GM18505 (cell line): ENCODE results near the gene SMPD3.

Experiments
- ATAC-seq: cut with Tn5 transposase; IDR thresholded peaks from one replicate; pipeline ENCODE4 v1.9.1; 2021; ENCODE audit not compliant: unreplicated experiment
- POLR2A ChIP-seq: IDR thresholded peaks from 4 replicates; pipeline ENCODE4 v1.6.1; 2011; ENCODE audit warnings: borderline replicate concordance; ENCODE audit not compliant: insufficient read depth, insufficient read length; ENCODE audit errors: extremely low read depth

SMPD3 gene

DNA sequence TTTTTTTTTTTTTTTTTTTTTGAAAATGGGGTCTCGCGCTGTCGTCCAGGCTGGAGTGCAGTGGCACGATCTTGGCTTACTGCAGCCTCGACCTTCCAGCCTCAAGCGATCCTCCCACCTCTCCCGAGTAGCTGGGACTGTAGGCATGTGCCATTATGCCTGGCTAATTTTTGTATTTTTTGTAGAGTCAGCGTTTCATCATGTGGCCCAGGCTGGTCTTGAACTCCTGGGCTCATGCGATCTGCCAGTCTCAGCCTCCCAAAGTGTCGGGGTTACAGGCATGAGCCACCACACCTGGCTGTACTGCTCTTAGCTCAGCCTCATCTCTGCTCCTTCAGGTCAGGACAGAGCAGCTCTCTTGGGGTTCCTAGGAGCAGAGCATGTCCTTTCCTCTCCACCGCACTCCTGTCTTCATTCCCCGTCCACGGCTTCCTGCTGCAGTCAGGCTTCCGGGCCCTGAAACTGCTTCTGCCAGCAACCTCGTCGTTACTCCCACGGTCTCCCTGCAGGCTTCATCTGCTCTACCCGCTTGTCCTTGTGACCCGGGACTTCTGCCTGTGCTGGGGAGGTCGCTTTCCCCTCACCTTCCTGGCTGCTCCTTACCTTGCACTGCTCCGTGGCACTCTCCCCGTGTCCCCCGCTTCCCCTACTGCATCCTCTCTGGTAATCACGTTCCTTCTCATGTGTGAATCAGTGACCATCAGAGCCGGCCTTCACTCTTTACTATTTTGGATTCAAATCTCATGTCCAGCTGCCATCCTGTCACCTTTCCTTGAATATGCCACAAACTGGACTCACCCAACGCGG is 99.5 kb downstream of the SMPD3 start:
- ATAC-seq = no peak
- TF ChIP-seq POLR2A = no peak

- no peak for ATAC-seq
These were observed 100.7 kb downstream of the SMPD3 start for GRCh38 chr16:68347605-68348004.

GRCh38 chr16:68346892-68347480 is 101.3 kb downstream of the SMPD3 start:
- no peak for ATAC-seq

More at GRCh38 chr16:68347605-68348004, 100.7 kb downstream of the SMPD3 start:
- no peak for TF ChIP-seq POLR2A

GRCh38 chr16:68345958-68346635 is 102.2 kb downstream of the SMPD3 start:
- no peak for TF ChIP-seq POLR2A
- no peak for ATAC-seq

More at GRCh38 chr16:68346892-68347480, 101.3 kb downstream of the SMPD3 start:
- TF ChIP-seq POLR2A = no peak

DNA sequence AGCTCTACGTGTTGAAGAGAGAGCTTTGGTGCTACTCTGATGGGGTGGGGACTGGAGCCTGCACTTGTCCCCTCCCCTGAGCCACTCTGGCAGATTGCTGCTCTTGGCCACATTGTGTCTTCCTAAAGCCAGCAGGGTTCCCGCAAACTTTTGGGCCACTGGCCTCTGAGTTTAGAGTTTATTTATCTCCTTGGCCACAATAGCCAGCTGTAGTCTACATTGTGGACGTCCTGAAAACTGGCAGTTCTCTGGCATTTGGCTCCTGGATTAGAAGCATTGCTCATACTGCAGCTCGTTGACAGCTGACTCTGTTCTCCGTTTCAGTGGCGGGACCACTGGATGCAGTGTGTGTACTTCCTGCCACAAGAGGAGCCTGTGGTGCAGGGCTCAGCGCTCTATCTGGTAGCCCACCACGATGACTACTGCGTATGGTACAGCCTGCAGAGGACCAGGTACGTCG is 102.9 kb downstream of the SMPD3 start:
- no peak for TF ChIP-seq POLR2A
- no peak for ATAC-seq

- ATAC-seq = no peak
- no peak for TF ChIP-seq POLR2A
These were observed 104.1 kb downstream of the SMPD3 start for GRCh38 chr16:68344252-68344651.

- no peak for TF ChIP-seq POLR2A
- ATAC-seq = no peak
These were observed 105.2 kb downstream of the SMPD3 start for GRCh38 chr16:68343137-68343536.

- no peak for TF ChIP-seq POLR2A
- no peak for ATAC-seq
These were observed 105.7 kb downstream of the SMPD3 start for GRCh38 chr16:68342620-68343019.

DNA sequence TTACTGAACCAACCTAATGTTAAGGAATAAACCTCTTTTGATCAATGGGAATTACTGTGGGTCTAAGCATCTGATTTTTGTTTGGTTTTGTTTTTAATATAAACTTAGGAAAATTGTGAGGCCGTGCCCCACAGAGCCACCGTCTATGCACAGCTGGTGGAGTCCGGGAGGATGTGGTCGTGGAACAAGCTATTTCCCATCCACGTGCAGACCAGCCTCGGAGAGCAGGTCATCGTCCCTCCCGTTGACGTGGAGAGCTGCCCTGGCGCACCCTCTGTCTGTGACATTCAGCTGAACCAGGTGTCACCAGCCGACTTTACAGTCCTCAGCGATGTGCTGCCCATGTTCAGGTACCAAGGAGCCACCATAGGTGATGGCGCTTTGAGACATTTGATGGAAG is 109.1 kb downstream of the SMPD3 start:
- no peak for TF ChIP-seq POLR2A
- no peak for ATAC-seq

DNA sequence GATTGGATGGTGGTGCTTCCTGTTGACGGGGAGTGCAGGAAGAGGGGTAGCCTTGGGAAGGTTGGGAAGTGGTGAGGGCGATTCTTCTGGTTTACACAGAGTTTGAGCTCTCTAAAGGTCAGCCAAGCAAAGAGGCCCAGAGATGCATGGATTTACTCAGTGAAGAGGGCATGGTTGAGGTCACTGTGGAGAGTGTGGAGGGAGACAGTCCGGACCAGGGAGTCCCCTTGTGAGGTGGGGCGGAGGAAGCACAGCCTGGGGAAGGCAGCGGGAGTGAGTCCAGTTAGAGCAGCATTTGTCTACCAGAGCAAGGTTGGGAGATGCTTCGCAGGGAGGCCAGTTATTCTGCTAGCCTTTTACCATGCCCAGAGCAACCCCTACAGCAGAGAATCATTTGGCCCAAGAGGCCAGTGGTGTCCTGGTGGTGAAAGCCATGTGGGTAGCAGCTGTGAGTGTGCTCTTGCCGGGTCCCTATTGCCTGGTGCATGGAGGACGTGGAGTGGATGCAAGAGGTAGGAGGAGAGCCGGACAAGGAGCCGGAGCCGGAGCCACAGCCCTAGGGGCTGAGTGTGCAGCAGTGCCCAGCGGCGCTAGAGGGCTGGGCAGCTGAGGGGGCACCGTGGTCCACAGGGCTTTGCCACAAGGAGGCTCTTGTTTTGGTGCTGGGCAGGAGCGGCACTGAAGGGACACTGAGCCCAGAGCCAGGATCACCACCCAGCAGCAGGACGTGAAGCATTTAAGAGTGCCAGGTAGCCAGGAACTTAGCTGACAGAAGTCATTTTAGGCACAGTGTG is 109.8 kb downstream of the SMPD3 start:
- TF ChIP-seq POLR2A = no peak
- no peak for ATAC-seq

DNA sequence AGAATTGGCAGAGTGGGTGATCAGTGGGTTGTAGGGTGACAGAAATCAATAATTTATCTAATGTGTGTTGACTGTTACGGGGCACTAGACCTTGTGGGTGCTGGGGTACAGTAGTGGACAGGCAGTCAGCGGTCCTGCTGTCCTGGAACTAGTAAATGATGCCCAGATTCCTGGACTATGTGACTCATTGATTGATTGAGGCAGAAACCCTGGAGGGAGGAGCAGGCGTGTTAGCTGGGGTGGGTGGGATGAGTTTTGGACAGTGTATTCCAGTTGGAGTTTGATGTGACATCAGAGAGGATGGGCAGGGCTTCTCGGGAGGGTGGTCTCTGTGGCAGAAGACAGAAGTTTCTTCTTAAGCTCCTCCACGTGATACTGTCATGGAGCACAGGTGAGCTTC is 113.1 kb downstream of the SMPD3 start:
- TF ChIP-seq POLR2A = no peak
- ATAC-seq = no peak

DNA sequence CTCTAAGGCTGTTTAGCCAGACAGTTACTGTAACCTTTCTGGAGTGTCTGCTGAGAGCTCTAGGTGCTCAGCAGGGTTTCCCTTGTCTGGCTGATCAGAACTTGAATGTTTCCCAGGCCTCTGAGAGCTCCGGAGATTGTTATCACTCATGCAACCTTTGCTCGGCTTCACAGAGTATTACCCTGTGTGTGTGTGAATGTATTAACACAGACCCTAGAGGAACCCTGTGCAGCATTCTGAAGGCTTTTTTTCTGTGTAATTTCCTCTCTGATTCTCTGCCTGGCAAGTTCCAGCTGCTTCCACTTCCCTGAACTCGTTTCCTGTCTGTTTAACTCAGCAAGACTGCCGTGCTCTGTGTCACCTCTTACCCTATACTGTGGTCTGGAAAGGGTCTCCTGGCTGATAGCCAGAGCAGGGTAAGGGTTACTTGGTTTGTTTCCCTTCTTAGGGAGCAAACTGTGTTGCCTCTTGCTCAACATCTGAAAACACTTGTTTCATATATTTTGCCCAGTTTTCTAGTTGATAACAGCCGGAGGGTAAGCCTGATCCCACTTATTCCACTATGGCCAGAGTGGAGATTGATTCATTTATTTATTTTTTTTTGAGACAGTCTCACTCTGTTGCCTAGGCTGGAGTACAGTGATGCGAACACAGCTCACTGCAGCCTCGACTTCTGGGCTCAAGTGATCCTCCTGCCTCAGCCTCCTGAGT is 115.7 kb downstream of the SMPD3 start:
- no peak for TF ChIP-seq POLR2A
- no peak for ATAC-seq
